ENCODE measurements around the gene ADARB2.

DNA sequence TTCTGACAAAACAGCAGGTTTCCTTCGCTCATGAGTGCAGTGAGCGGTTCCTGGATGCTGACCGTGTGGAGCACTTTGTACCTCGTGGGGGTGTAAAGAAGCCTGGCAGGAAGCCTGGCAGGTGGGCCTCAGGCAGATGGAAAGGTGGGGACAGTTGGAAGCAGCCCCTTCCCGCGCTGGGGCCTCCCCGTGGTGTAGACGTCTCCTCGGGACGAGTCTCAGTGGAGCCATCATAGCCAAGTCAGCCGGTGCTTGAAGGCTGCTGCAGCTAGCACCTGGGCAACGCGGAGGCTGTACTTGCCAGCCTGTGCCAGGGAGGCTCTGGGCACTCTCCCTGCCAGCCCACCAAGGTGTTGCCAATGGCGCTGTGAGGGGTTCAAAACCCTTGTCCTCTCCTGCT is 526.7 kb downstream of the ADARB2 start:
- no peak for TF ChIP-seq EZH2 (IDR thresholded peaks at IDR 0.05; ENCODE audit: low read length, missing control alignments)
- TF ChIP-seq, protein P1, sequence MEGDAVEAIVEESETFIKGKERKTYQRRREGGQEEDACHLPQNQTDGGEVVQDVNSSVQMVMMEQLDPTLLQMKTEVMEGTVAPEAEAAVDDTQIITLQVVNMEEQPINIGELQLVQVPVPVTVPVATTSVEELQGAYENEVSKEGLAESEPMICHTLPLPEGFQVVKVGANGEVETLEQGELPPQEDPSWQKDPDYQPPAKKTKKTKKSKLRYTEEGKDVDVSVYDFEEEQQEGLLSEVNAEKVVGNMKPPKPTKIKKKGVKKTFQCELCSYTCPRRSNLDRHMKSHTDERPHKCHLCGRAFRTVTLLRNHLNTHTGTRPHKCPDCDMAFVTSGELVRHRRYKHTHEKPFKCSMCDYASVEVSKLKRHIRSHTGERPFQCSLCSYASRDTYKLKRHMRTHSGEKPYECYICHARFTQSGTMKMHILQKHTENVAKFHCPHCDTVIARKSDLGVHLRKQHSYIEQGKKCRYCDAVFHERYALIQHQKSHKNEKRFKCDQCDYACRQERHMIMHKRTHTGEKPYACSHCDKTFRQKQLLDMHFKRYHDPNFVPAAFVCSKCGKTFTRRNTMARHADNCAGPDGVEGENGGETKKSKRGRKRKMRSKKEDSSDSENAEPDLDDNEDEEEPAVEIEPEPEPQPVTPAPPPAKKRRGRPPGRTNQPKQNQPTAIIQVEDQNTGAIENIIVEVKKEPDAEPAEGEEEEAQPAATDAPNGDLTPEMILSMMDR (conservative IDR thresholded peaks at IDR 0.05 in 1 of 2, IDR thresholded peaks at IDR 0.05 in 1 of 2; ENCODE audit: low read depth in 1 of 2, low read length in 2 of 2), result no peak
